ENCODE results near the gene PTCH1.

The PTCH1 gene

DNA sequence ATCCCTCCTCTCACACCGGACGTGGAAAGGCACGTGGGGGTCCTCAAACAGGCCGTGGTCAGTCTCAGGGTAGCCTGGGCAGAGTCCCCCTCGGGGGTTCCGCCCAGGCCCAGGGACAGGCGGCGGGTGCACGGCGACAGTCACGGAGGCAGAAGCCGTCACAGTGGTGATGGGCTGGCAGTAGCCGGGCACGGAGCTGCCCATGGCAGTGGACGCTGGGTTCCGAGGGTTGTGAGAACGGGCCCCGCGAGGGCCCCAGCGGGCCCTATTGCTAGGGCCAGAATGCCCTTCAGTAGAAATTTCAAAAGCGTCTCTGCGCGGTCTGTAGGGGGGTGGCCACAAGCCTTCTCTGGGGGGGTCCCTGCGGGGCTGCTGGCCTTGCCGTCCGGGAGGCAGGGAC is 69.8 kb downstream of the PTCH1 start:
- no peak for DNase-seq (ENCODE audit: low read depth, low spot score)
- in situ Hi-C loops (cut with HindIII; ENCODE audit: low sequenced_read_pairs) = no loop called here
- no peak overlapping the region for H3K4me3 ChIP-seq (ENCODE audit: low read depth, low read length)
- no peak for TF ChIP-seq CTCF (IDR thresholded peaks at IDR 0.05; ENCODE audit: low read depth, low read length)

- DNase-seq (ENCODE audit: low read depth, low spot score) = no peak
- no peak for TF ChIP-seq CTCF (IDR thresholded peaks at IDR 0.05; ENCODE audit: low read depth, low read length)
- H3K4me3 ChIP-seq (ENCODE audit: low read depth, low read length) = no peak overlapping the region
- in situ Hi-C loops (cut with HindIII; ENCODE audit: low sequenced_read_pairs) = no loop called here
These were observed 70.5 kb downstream of the PTCH1 start for GRCh38 chr9:95446259-95446658.

DNA sequence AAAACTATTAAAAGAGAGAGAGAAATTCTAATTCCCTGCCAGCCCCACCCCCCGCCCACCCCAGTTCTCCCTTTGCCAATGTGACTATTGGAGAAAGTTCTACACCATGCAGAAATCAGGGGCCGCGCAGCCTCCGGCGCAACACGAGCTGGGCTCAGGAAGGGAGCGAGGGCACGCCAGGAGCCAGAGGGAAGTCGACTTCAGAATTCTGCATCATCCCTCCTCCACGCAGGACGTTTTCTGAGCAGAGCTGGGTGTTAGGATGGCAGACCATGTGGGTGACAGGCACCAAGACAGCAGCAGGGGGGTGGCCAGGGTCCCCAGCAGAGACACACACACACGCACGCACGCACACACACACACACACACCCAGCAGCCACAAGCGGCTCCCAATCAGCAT is 72.6 kb downstream of the PTCH1 start:
- no peak for TF ChIP-seq CTCF (IDR thresholded peaks at IDR 0.05; ENCODE audit: low read depth, low read length)
- no peak for DNase-seq (ENCODE audit: low read depth, low spot score)
- in situ Hi-C loops (cut with HindIII; ENCODE audit: low sequenced_read_pairs) = no loop called here
- H3K4me3 ChIP-seq (ENCODE audit: low read depth, low read length) = no peak overlapping the region

DNA sequence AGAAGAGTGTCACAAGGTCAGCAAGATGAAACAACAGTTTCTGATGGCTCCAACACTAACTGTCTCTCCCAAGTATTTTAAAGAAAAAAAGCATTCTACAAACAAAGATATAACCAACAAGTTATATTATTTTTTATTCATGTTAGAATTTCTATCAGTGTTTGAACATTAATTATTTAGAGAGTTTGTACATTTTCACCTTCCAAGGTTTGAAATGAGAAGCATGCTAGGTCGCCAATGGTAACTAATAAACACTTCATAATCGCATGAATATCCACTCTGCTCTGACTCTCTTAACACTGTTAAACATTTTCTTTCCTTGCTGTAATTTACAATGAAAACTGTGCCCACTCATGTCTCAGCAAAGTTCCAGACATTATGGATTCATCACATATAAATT is 73.5 kb downstream of the PTCH1 start:
- no peak overlapping the region for H3K4me3 ChIP-seq (ENCODE audit: low read depth, low read length)
- DNase-seq (ENCODE audit: low read depth, low spot score) = no peak
- no peak for TF ChIP-seq CTCF (IDR thresholded peaks at IDR 0.05; ENCODE audit: low read depth, low read length)
- in situ Hi-C loops (cut with HindIII; ENCODE audit: low sequenced_read_pairs) = no loop called here

DNA sequence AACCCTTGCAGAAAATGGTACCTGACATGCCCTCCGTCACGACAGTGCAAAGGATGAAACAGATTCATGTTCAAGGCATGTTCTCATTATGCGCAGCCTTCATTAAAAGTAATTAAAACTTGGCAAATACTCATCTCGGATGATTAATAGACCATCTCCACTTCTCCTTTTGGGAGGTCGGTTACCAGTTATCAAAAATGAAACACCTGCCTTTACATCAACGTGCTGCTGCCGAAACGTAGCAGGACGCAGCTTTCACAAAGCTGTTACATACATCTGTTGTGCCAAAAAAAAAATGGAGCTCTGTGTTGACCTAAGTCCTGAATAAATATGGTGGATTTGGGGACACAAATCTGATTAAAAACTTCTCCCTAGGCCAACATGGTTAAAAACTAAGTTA is 75.7 kb downstream of the PTCH1 start:
- no peak overlapping the region for H3K4me3 ChIP-seq (ENCODE audit: low read depth, low read length)
- in situ Hi-C loops (cut with HindIII; ENCODE audit: low sequenced_read_pairs) = no loop called here
- no peak for DNase-seq (ENCODE audit: low read depth, low spot score)
- TF ChIP-seq CTCF (IDR thresholded peaks at IDR 0.05; ENCODE audit: low read depth, low read length) = no peak

DNA sequence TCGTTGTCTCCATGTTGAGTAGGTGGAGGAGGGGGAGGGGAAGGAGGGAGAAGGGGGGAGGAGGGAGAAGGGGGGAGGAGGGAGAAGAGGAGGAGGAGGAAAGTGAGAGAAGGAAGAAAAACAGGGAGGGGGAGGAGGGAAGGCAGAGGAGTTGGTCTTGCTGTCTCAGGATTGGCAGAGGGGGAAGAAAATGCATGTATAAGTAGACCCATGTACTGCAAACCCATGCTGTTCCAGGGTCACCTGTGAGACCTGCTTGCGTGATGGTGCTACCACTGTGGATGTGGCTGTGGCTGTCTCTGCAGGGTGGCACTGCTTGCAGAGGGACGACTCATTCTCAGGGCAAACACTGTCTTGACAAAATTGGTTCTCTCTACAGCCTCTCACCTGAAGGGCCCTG is 76.3 kb downstream of the PTCH1 start:
- in situ Hi-C loops (cut with HindIII; ENCODE audit: low sequenced_read_pairs) = no loop called here
- no peak overlapping the region for H3K4me3 ChIP-seq (ENCODE audit: low read depth, low read length)
- TF ChIP-seq CTCF (IDR thresholded peaks at IDR 0.05; ENCODE audit: low read depth, low read length) = no peak
- DNase-seq (ENCODE audit: low read depth, low spot score) = no peak
